Cortex of kidney (tissue), 1 donor: ENCODE measurements around the gene FALEC.
"Not testable (repeated sequence)": the region's sequence is repeated elsewhere in the genome, so short reads cannot be mapped to it uniquely, and the experiment has no call there.

Source experiments
- DNase-seq: peaks from one replicate; lab custom pipeline; 2025; lab: John Stamatoyannopoulos, UW

Gene FALEC

GRCh38 chr1:150558761-150559655, 43.5 kb downstream of the FALEC start:
- no peak for DNase-seq

GRCh38 chr1:150559656-150560010, 44.1 kb downstream of the FALEC start:
- DNase-seq, result no peak

GRCh38 chr1:150560011-150560438, 44.5 kb downstream of the FALEC start:
- DNase-seq, result no peak

GRCh38 chr1:150560576-150561253, 45.2 kb downstream of the FALEC start:
- no peak for DNase-seq

GRCh38 chr1:150561254-150561973, 45.9 kb downstream of the FALEC start:
- peak; percentile 89 for DNase-seq

GRCh38 chr1:150561974-150562445, 46.5 kb downstream of the FALEC start:
- DNase-seq, result peak; percentile 96

- no peak for DNase-seq
Measured at GRCh38 chr1:150562446-150563339, 47.1 kb downstream of the FALEC start.

GRCh38 chr1:150563340-150564038, 47.9 kb downstream of the FALEC start:
- DNase-seq, result no peak

- DNase-seq, result no peak
Measured at GRCh38 chr1:150564051-150564991, 48.8 kb downstream of the FALEC start.

GRCh38 chr1:150565240-150565991, 49.9 kb downstream of the FALEC start:
- DNase-seq, result not testable (repeated sequence)

GRCh38 chr1:150566589-150567340, 51.2 kb downstream of the FALEC start:
- DNase-seq, result no peak

- DNase-seq, result no peak
Measured at GRCh38 chr1:150567341-150567716, 51.8 kb downstream of the FALEC start.

- no peak for DNase-seq
Measured at GRCh38 chr1:150567717-150568593, 52.4 kb downstream of the FALEC start.

GRCh38 chr1:150568594-150568966, 53.0 kb downstream of the FALEC start:
- no peak for DNase-seq

- DNase-seq, result no peak
Measured at GRCh38 chr1:150572918-150573647, 57.5 kb downstream of the FALEC start.

- not testable (repeated sequence) for DNase-seq
Measured at GRCh38 chr1:150573648-150574071, 58.1 kb downstream of the FALEC start.
